HG02884 (cell line): ENCODE measurements around the gene TMCO4.

Experiments
- ATAC-seq: cut with Tn5 transposase; IDR thresholded peaks from one replicate; pipeline ENCODE4 v1.9.1; 2021; ENCODE audit warnings: mild to moderate bottlenecking, moderate library complexity; ENCODE audit not compliant: unreplicated experiment

The TMCO4 gene

GRCh38 chr1:19776933-19777332, 22.8 kb downstream of the TMCO4 start:
- ATAC-seq = no peak

DNA sequence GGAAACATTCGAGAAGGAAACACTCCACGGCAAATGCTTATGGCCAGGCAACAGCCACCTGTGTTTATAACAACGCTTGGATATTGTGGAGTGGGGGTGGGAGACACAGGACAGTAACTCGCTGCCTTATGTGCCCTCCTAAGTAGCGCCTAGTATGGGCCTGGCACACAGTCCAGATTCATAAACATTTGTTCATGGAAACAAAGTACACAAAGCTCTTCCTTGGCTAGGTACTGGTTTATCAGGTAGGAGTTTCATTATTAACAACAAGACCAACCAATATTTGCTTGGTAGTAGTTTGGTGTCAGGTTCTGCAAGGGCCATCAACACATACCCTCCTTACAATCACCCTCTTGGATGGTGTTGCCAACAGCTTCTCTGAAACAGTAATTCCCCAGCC, 23.4 kb downstream of the TMCO4 start:
- ATAC-seq = no peak

GRCh38 chr1:19775831-19776230, 23.9 kb downstream of the TMCO4 start:
- ATAC-seq = no peak

DNA sequence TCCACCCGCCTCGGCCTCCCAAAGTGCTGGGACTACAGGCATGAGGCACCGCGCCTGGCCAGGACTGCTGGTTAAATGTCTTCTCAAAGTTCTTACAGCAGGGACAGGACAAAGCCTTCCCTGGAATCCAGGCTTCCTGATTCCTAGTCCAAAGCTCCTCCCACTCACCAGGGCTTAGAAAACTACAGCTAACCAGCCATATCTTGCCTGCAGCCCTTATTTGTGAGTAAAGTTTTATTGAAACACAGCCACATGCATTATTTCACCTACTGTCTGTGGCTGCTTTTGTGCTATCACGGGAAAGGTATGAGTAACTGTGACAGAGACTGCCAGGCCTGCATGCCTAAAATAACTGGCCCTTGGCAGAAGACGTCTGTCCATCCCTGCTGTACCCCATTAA, 24.4 kb downstream of the TMCO4 start:
- ATAC-seq = no peak

GRCh38 chr1:19774180-19774785, 25.4 kb downstream of the TMCO4 start:
- ATAC-seq = no peak

DNA sequence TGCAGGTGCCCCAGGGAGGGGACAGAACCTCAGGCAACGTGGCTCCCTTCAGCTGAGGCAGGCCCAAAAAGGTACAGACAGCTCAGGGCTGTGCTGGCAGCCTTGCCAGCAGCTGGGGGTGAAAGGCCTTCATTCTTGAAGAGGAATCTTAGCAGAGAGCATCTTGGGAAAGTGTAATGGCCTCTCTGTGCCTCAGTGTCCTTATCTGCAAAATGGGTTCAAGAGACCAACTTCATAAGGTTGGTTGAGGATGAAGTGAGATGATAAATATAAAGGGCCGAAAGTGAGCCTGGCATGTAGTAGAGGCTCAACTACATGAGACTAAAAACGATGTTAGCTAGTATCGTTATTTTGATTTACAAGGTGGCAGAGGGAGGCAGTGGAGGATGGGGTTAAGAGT, 26.2 kb downstream of the TMCO4 start:
- ATAC-seq = no peak

DNA sequence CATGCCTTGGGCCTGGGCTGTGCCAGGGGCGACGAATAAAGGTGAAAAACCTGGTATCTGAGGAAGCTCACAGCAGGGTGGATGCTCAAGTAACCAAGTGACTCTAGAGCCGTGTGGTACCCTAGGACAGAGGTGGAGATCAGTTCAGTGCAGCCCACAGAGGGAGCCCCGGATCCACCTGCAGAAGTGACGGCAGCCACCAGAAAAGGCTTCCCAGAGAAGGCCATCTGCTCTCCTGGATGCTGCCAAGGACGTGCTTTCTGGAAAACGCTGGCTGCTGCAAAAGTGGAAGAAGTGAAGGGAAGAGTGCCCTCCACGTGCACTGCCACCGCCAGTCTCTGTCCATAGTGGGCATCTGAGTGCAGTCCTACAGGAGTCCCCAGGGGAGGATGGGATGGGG, 27.7 kb downstream of the TMCO4 start:
- no peak for ATAC-seq

DNA sequence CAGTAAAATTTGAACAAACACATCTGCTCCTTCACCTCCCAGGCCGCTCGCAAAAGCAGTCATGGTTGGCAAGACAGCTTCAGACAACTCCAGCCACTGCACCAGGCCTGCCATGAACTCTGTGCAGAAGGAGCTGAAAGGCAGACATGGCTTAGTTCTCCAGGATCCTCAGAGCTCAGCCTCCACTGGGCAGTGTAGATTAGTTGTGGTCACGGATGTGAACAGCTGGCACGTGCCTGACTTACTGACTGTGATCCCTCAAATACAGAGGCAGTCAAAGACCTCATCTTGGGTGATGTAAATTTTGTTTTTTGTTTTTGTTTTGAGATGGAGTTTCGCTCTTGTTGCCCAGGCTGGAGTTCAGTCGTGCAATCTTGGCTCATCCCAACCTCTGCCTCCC, 28.4 kb downstream of the TMCO4 start:
- no peak for ATAC-seq

- no peak for ATAC-seq
Measured at GRCh38 chr1:19770436-19771190, 29.1 kb downstream of the TMCO4 start.

DNA sequence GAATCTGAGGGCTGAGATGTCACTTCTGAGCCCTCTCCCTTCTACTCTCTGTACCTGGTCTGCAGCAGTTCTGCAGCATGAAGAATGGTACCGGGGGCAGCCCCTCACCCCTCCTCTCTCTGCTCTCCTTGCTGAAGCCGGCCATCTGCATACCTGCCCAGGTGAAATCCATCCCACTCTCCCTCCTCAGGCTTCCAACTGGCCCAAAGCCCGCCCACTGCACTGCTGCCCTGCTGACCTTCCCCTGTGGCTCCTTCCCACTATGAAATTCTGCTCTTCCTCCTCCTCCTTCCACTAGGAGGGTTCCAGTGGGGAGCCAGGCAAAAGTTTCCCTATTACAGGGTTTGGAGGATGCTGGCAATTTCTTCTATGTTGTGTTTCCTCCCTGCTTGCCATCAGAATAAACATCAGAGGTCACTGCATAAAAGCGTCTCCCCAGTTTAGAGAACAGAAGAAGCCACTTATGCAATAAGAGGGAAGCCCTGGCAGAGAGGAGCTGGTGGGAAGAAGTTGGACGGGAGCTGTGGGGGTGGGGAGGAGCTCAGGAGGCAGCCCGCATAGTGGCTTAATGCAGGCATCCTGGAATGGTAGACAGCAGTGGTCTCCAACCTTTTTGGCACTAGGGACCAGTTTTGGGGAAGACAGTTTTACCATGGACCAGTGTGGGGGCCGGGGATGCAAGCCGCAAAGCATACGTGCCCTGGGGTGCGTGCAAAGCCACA, 30.3 kb downstream of the TMCO4 start:
- ATAC-seq = no peak

DNA sequence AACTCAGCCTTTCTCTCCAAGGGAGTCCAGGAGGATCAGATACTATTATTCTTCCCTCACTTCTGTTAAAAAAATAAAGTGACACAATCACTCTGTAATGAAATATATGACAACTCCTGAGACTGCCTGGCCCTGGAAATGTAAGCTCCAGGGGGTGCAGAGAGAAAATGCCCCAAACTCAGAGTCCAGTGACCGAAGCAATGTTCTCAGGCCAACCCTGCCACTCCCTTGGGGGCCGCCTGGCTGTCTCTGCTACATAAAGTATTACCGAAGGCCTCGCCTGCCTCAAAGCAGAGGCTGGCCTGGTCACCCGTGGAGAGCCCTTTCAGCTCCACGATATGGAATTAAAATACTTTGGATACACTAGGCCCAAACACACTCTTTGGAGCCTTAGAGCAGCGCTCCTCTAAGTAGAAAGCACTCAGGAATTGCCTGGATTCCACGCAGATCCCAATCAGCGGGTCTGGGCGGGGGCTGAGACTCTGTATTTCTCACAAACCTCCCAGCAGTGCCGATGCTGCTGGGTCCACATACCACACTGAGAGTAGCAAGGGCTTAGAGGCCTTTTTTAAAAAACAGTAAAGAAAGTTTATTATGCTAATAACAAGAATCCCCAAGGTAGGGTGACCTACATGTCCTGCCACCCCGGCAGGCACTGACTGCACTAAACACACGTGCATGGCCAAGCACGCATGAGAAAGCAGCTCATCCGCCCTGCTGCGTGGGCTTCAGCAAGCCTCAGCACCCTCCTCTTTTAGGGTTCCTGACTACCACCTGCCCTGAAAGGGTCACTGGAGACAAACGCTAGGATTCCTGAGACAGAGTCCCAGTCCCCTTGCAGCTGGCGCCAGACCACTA, 31.1 kb downstream of the TMCO4 start:
- no peak for ATAC-seq

DNA sequence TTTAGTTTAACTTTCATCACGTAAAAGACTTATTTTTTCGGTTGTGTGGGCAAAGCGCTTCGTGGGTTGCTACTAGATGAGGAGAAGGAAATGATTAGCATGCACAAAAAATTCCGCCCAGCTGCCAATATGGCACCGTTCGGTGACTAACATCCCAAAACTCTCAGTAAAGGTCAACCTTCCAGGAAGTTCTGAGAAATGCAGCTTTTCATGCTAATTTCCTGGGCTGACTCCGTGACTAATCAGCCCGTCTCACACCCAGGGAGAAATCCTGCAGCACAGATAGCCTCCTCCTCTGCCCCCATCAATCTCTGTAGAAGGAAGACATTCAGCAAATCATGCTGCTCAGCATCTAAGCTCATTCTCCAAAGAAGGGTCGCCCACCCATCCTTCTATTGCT, 34.1 kb downstream of the TMCO4 start:
- ATAC-seq = no peak

- no peak for ATAC-seq
Measured at GRCh38 chr1:19764848-19765247, 34.9 kb downstream of the TMCO4 start.

GRCh38 chr1:19762175-19762779, 37.4 kb downstream of the TMCO4 start:
- no peak for ATAC-seq

- ATAC-seq = no peak
Measured at GRCh38 chr1:19759740-19760089, 40.0 kb downstream of the TMCO4 start.

- no peak for ATAC-seq
Measured at GRCh38 chr1:19758227-19758830, 41.4 kb downstream of the TMCO4 start.

DNA sequence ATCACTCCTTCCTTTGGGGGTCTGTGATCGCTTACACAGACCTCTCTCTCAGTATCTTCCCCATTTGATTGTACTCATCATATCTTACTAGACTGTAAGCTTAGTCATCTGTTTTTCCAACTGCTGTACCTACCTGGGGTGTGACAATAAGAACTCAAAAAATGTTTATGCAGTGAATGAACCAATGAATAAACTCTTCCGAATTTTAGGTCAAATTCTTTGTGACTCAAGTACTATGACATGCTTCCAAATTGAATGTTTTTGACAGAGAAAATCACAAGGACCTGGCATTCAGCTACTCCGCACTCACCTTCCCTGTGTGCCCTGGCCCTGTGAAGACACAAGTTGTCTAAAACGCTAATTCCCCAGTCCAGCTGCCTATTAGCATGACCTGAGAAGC, 42.1 kb downstream of the TMCO4 start:
- no peak for ATAC-seq

DNA sequence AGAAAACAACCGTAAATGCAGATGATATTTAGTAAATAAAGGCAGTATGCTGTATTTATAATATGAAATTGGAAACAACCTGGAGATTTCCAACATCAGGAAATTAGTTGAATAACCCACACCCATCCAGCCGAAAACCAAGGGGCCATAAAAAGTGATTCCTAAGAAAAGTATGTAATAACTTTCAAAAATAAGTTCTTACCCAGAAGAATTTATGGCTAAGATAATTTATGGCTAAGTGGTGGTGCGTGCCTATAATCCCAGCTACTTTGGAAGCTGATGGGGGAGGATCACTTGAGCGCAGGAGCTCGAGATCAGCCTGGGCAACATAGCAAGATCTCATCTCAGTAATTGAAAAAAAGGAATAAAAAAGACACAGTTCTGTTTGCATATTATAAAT, 43.2 kb downstream of the TMCO4 start:
- ATAC-seq = no peak

GRCh38 chr1:19754482-19754881, 45.2 kb downstream of the TMCO4 start:
- ATAC-seq = no peak

DNA sequence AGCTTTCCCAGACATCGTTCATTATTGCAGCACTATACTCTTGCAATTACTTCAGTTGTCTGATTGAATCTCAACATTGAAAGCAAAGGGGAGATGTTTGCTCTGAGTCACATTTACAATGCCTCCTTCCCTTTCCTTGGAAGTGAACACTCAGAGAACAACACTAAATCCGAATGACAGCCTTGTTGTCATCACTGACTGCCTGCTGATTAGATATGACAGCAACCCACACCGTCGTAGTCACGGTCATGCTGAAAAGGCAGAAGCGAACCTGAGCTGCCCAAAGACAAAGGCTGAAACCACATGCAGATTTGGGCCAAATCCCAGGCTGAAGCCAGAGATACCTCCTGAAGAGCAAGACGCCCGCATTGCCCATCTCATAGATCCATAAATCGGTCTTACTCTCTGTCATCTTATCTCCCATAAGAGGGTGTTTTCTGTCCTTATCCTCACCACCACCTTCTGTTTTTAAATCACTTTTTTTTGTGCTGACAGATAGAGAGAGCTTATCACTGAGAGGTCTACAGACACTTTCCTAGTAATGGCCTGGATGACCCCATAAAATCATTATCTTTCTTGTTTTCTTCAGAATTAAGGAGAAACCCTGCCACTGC, 47.5 kb downstream of the TMCO4 start:
- ATAC-seq = no peak
